Mucosa of rectum (tissue), 2 donors: ENCODE measurements around the gene SERAC1.
"Not testable (repeated sequence)": the region's sequence is repeated elsewhere in the genome, so short reads cannot be mapped to it uniquely, and the experiment has no call there.

ENCODE experiments used
- H3K27ac ChIP-seq, 2 donors: one replicate each; pipeline ENCODE4 v1.7.0; 2013; ENCODE audit warnings: inconsistent platforms in 2 of 2, low read depth in 2 of 2, low read length in 2 of 2
- H3K27me3 ChIP-seq, 2 donors: one replicate each; pipeline ENCODE4 v1.7.0; 2013; ENCODE audit warnings: low read length in 2 of 2; ENCODE audit not compliant: control insufficient read depth in 2 of 2, insufficient read depth in 2 of 2
- H3K36me3 ChIP-seq, 2 donors: one replicate each; pipeline ENCODE4 v1.7.0; 2013; ENCODE audit warnings: low read length in 2 of 2; ENCODE audit not compliant: control insufficient read depth in 2 of 2, insufficient read depth in 2 of 2
- H3K4me1 ChIP-seq, 2 donors: one replicate each; pipeline ENCODE4 v1.7.0; 2013; ENCODE audit warnings: low read length in 2 of 2, mild to moderate bottlenecking in 1 of 2; ENCODE audit not compliant: control insufficient read depth in 2 of 2, insufficient read depth in 2 of 2
- H3K4me3 ChIP-seq, 2 donors: one replicate each; pipeline ENCODE4 v1.7.0; 2013; ENCODE audit warnings: low read length in 2 of 2
- H3K9ac ChIP-seq, 2 donors: one replicate each; pipeline ENCODE4 v1.7.0; 2013; ENCODE audit warnings: low read length in 2 of 2, low read depth in 1 of 2, mild to moderate bottlenecking in 1 of 2
- H3K9me3 ChIP-seq, 2 donors: one replicate each; pipeline ENCODE4 v1.7.0; 2013; ENCODE audit warnings: low read length in 2 of 2; ENCODE audit not compliant: control insufficient read depth in 2 of 2
- donor health status: healthy.
- donor health status: Normal muscosa, but diverticular disease.

SERAC1 gene

DNA sequence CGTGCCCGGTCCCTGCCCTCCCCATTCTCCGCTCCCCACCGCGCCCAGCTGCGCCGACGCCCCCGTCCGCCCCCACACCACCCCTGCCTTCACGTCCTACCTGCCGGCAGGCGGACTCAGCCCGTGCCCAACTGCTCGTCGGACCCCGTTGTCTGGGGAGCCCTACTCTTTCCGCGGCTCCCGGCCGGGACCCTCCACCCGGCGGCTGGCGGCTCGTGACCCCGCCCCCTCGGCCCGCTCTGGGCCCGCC is at the start of gene SERAC1:
Gene SERAC1 (minus strand): TSS at position 223 of the 250 bp plus-strand sequence. CDS start 9,899 bp downstream, outside the sequence.
- peak within 1 kb of the TSS; percentile 94 to 99 for H3K9ac ChIP-seq
- no peaks in the 10 kb centered on the region for H3K27me3 ChIP-seq
- H3K9me3 ChIP-seq, result no peaks in the 10 kb centered on the region
- peak within 1 kb of the TSS; percentile 95 to 99 for H3K4me3 ChIP-seq
- H3K27ac ChIP-seq, result peak within 1 kb of the TSS; percentile 96
- H3K4me1 ChIP-seq, result no peaks in the 10 kb centered on the region
- H3K36me3 ChIP-seq, result no peaks in the 10 kb centered on the region

DNA sequence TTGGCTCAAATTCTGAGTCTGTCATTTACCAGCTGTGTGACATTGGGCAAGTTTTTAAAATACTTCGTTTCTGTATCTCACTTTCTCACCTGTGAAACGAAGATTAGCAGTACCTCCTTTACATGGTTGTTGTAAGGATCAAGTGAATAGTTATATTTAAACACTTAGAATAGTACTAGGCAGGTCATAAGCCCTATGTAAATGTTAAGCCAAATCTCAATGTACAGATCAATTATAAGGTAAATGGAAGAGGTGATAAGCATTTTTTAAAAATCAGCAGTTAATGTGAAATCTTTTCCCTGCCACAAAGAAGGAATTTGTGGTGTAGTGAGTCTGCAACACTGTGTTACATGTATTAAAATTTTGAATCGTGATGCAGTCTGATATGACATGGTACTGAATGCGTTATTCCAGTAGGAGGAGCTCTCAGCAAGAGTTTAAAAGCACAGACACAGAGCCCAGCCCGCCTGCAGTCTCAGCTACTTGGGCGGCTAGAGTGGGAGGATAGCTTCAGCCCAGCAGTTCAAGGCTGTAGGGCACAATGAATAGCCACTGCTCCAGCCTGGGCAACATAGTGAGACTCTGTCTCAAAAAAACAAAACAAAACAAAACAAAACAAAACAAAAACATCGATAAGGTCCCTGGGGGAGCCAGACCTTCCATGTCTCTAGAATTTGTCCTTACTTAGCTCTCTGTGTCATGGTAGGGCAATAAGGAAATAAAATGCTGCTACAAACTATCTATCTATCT is 46.0 kb upstream of the SERAC1 start:
- H3K4me1 ChIP-seq, result no peaks in the 10 kb centered on the region

GRCh38 chr6:158211273-158212055 is 43.4 kb upstream of the SERAC1 start:
- Histone ChIP-seq H3K36me3 (no peaks in the 10 kb centered on the region), H3K27ac (no peak overlapping the region), H3K4me3 (no peak overlapping the region), H3K9ac (no peak overlapping the region), H3K4me1 (no peaks in the 10 kb centered on the region), H3K9me3 (no peaks in the 10 kb centered on the region), H3K27me3 (no peaks in the 10 kb centered on the region)

More for the DNA sequence above, 46.0 kb upstream of the SERAC1 start:
- H3K9me3 ChIP-seq, result no peaks in the 10 kb centered on the region
- no peaks in the 10 kb centered on the region for H3K27me3 ChIP-seq
- H3K27ac ChIP-seq, result no peak overlapping the region
- H3K36me3 ChIP-seq, result no peaks in the 10 kb centered on the region
- H3K4me3 ChIP-seq, result no peak overlapping the region
- no peak overlapping the region for H3K9ac ChIP-seq

DNA sequence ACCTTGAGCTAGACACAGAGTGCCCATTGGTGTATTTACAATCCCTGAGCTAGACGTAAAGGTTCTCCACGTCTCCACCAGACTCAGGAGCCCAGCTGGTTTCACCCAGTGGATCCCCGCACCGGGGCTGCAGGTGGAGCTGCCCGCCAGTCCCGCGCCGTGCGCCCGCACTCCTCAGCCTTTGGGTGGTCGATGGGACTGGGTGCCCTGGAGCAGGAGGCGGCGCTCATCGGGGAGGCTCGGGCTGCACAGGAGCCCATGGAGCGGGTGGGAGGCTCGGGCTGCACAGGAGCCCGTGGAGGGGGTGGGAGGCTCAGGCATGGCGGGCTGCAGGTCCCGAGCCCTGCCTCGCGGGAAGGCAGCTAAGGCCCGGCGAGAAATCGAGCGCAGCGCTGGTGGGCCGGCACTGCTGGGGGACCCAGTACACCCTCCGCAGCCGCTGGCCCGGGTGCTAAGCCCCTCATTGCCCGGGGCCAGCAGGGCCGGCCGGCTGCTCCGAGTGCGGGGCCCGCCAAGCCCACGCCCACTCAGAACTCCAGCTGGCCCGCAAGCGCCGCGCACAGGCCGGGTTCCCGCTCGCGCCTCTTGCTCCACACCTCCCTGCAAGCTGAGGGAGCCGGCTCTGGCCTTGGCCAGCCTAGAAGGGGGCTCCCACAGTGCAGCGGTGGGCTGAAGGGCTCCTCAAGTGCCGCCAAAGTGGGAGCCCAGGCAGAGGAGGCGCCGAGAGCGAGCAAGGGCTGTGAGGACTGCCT is 41.7 kb upstream of the SERAC1 start:
- H3K9ac ChIP-seq, H3K27ac ChIP-seq: not testable (repeated sequence)

DNA sequence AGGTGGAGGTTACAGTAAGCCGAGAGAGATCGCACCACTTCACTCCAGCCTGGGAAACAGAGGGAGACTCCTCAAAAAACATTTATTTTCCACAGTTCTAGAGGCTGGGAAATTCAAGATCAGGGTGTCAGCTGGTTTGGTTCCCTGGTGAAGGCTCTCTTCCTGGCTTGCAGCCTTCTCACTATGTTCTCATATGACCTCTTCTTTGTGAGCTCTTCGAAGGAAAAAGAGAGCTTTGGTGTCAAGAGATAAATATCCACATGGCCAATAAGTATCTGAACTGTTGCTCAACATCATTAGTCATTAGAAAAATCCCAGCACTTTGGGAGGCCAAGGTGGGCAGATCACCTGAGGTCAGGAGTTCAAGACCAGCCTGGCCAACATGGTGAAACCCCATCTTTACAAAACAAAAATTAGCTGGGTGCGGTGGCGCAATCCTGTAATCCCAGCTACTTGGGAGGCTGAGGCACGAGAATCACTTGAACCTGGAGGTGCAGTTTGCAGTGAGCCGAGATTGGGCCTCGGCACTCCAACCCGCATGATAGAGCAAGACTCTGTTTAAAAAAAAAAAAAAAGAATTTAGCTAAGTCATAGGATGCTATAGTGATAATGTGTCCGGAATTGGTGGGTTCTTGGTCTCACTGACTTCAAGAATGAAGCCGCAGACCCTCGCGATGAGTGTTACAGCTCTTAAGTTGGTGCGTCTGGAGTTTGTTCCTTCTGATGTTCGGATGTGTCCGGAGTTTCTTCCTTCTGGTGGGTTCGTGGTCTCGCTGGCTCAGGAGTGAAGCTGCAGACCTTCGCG is 40.4 kb upstream of the SERAC1 start:
- not testable (repeated sequence) for H3K27me3 ChIP-seq, H3K9ac ChIP-seq, H3K36me3 ChIP-seq, H3K27ac ChIP-seq, H3K4me3 ChIP-seq, H3K4me1 ChIP-seq, H3K9me3 ChIP-seq

More for the DNA sequence above, 41.7 kb upstream of the SERAC1 start:
- not testable (repeated sequence) for H3K4me1 ChIP-seq, H3K9me3 ChIP-seq, H3K27me3 ChIP-seq, H3K4me3 ChIP-seq, H3K36me3 ChIP-seq

GRCh38 chr6:158207422-158207788 is 39.3 kb upstream of the SERAC1 start:
- Histone ChIP-seq H3K27ac (no peak overlapping the region), H3K4me3 (no peak overlapping the region), H3K9me3 (no peaks in the 10 kb centered on the region)

GRCh38 chr6:158206740-158207421 is 38.8 kb upstream of the SERAC1 start:
- H3K9ac ChIP-seq, result no peak overlapping the region
- H3K9me3 ChIP-seq, result no peaks in the 10 kb centered on the region
- no peak overlapping the region for H3K4me3 ChIP-seq
- no peaks in the 10 kb centered on the region for H3K27me3 ChIP-seq
- H3K27ac ChIP-seq, result no peak overlapping the region
- no peaks in the 10 kb centered on the region for H3K36me3 ChIP-seq
- H3K4me1 ChIP-seq, result no peaks in the 10 kb centered on the region

More at GRCh38 chr6:158207422-158207788, 39.3 kb upstream of the SERAC1 start:
- H3K27me3 ChIP-seq, result no peaks in the 10 kb centered on the region
- no peak overlapping the region for H3K9ac ChIP-seq
- no peaks in the 10 kb centered on the region for H3K4me1 ChIP-seq
- H3K36me3 ChIP-seq, result no peaks in the 10 kb centered on the region

- no peak overlapping the region for H3K27ac ChIP-seq
- H3K27me3 ChIP-seq, result no peaks in the 10 kb centered on the region
- no peak overlapping the region for H3K4me3 ChIP-seq
- no peaks in the 10 kb centered on the region for H3K36me3 ChIP-seq
- no peaks in the 10 kb centered on the region for H3K4me1 ChIP-seq
- no peak overlapping the region for H3K9ac ChIP-seq
- H3K9me3 ChIP-seq, result no peaks in the 10 kb centered on the region
Measured at GRCh38 chr6:158205169-158205944, 37.3 kb upstream of the SERAC1 start.

- Histone ChIP-seq H3K27ac (no peak overlapping the region), H3K9ac (no peak overlapping the region), H3K27me3 (no peaks in the 10 kb centered on the region), H3K9me3 (no peaks in the 10 kb centered on the region), H3K4me1 (peaks cover 0 to 4% of the 10 kb centered on the region in 2 donors), H3K36me3 (no peaks in the 10 kb centered on the region), H3K4me3 (no peak overlapping the region)
Measured at GRCh38 chr6:158198461-158198860, 30.4 kb upstream of the SERAC1 start.
